Caco-2 (cell line): Measurements from ENCODE around the gene SBNO2. TPM values are rescaled to one million over a fixed set of nuclear protein-coding genes. Genes with fewer than 3 reads are reported as not detected.

ENCODE experiments used
- BruUV-seq: library from RNA; stranded (reverse); fragments of 400-500 nt; replicated peaks from 2 replicates; lab custom pipeline; 2021; lab: Mats Ljungman, UMichigan
- CTCF ChIA-PET: fragments of 300-600 bp; sonication (Branson Sonifier 250); formaldehyde crosslinking; loops from one replicate; lab custom pipeline; 2022; ENCODE audit warnings: antibody characterized with exemption; lab: Charles Lee
- POLR2A ChIA-PET: fragments of 300-600 bp; sonication (Branson Sonifier 250); formaldehyde crosslinking; loops from one replicate; lab custom pipeline; 2022; ENCODE audit warnings: antibody characterized with exemption; lab: Charles Lee
- DNase-seq, 2 experiments: peaks; one replicate each; pipeline versions ENCODE4 v3.0.0 to v3.0.0-alpha.2; 2020 to 2022
- H3K27me3 ChIP-seq: replicated peaks from 2 replicates; pipeline ENCODE4 v1.6.0; 2011; ENCODE audit warnings: low read length; ENCODE audit not compliant: control insufficient read depth, insufficient read depth
- H3K36me3 ChIP-seq: 2 replicates; pipeline ENCODE4 v1.5.1; 2011; ENCODE audit warnings: low read length; ENCODE audit not compliant: control insufficient read depth, insufficient read depth
- H3K4me1 ChIP-seq: fragments of 250-450 bp; sonication (Bioruptor Pico); 2 replicates; pipeline ENCODE4 v1.5.1; 2020; ENCODE audit warnings: mild to moderate bottlenecking
- H3K4me3 ChIP-seq: 2 replicates; pipeline ENCODE4 v1.5.1; 2011; ENCODE audit warnings: low read depth, mild to moderate bottlenecking, control low read depth, low read length
- H3K9me3 ChIP-seq: fragments of 250-450 bp; sonication (Bioruptor Pico); 2 replicates; pipeline ENCODE4 v1.5.1; 2020; ENCODE audit warnings: mild to moderate bottlenecking, moderate library complexity
- H3K27ac Mint-ChIP-seq: one replicate; pipeline ENCODE4 v1.8.0; 2022; ENCODE audit warnings: mixed read lengths; ENCODE audit not compliant: unreplicated experiment
- H3K27me3 Mint-ChIP-seq: one replicate; pipeline ENCODE4 v1.8.0; 2022; ENCODE audit warnings: mixed read lengths; ENCODE audit not compliant: insufficient read depth, unreplicated experiment
- H3K36me3 Mint-ChIP-seq: one replicate; pipeline ENCODE4 v1.8.0; 2022; ENCODE audit warnings: mild to moderate bottlenecking, mixed read lengths; ENCODE audit not compliant: insufficient read depth, unreplicated experiment
- H3K4me1 Mint-ChIP-seq: one replicate; pipeline ENCODE4 v1.8.0; 2022; ENCODE audit warnings: low read depth, mixed read lengths; ENCODE audit not compliant: unreplicated experiment
- H3K4me3 Mint-ChIP-seq: one replicate; pipeline ENCODE4 v1.8.0; 2022; ENCODE audit warnings: mild to moderate bottlenecking, moderate library complexity, mixed read lengths; ENCODE audit not compliant: unreplicated experiment
- H3K9me3 Mint-ChIP-seq: one replicate; pipeline ENCODE4 v1.8.0; 2022; ENCODE audit warnings: mixed read lengths; ENCODE audit not compliant: unreplicated experiment
- intact Hi-C: fragments of 100-400 bp; cut with micrococcal nuclease; formaldehyde crosslinking; loops from one replicate; pipeline ENCODE4 v1.10.0; 2022; ENCODE audit not compliant: unreplicated experiment
- total RNA-seq: library from RNA; stranded (reverse); gene quantifications from 2 replicates; pipeline ENCODE4 v1.2.3, GENCODE V29; 2022
- TF ChIP-seq, protein P1 (sequence below), 2 experiments: fragments of 200-600 bp in 1 of 2; IDR thresholded peaks; 1 replicate in 1 of 2; 2 replicates in 1 of 2; pipeline versions ENCODE4 v1.5.1 to v1.8.0; 2011 to 2022; ENCODE audit warnings: antibody characterized with exemption in 1 of 2, control low read depth in 1 of 2, inconsistent platforms in 1 of 2, low read depth in 1 of 2, low read length in 1 of 2, mild to moderate bottlenecking in 1 of 2, moderate library complexity in 1 of 2; ENCODE audit not compliant: insufficient read depth in 1 of 2, severe bottlenecking in 1 of 2, unreplicated experiment in 1 of 2

Gene SBNO2
- total RNA-seq, 1 experiment from 2014 or later: 41.2 TPM

DNA sequence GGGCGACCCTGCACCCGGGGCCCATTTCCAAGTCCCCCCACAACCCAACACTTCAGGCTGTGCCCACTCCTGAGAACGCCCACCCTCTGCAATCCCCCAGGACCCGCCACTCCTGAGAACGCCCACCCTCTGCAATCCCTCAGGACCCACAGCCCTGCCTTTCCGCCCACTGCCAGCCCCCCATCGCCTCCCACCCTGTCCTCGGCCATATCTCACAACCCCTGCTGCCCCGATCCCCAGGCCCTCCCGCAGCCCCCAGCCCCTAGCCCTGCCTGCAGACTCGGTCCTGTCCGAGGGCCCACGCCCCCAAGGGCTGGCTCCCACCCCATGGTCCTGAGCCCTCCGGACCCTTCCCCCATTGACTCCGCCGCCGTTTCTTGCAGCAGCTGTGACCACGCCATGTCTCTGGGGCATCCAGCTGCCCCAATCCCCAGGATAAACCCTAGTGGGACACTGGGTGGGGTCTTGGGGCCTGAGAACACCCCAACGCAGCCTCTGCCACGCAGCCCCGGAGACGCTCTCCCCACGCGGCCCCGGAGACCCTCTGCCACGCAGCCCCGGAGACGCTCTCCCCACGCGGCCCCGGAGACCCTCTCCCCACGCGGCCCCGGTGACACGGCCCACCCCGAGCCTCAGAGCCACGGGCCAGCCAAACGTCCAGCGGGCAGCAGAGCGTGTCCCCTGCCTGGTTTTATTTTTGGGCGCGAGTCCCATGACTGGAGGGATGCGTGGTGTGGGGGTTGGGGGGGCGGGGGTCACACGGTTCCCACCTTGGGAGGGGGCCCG lies 17.0 kb downstream of the SBNO2 start:
- H3K9me3 ChIP-seq: no peaks in the 10 kb centered on the region
- Mint-ChIP-seq H3K4me1 (no peaks in the 10 kb centered on the region), H3K4me3 (no peak overlapping the region), H3K27me3 (no peaks in the 10 kb centered on the region), H3K9me3 (no peaks in the 10 kb centered on the region), H3K27ac (no peak overlapping the region), H3K36me3 (peaks cover 32% of the 10 kb centered on the region)
- no peak overlapping the region for H3K4me3 ChIP-seq
- ChIA-PET POLR2A (no interaction called here), CTCF (no interaction called here)
- no TSS peak for BruUV-seq
- H3K36me3 ChIP-seq: peaks cover 3% of the 10 kb centered on the region
- no peaks in the 10 kb centered on the region for H3K27me3 ChIP-seq
- no peaks in the 10 kb centered on the region for H3K4me1 ChIP-seq
- no peak for DNase-seq
- intact Hi-C loops: no loop called here
- TF ChIP-seq, protein P1, sequence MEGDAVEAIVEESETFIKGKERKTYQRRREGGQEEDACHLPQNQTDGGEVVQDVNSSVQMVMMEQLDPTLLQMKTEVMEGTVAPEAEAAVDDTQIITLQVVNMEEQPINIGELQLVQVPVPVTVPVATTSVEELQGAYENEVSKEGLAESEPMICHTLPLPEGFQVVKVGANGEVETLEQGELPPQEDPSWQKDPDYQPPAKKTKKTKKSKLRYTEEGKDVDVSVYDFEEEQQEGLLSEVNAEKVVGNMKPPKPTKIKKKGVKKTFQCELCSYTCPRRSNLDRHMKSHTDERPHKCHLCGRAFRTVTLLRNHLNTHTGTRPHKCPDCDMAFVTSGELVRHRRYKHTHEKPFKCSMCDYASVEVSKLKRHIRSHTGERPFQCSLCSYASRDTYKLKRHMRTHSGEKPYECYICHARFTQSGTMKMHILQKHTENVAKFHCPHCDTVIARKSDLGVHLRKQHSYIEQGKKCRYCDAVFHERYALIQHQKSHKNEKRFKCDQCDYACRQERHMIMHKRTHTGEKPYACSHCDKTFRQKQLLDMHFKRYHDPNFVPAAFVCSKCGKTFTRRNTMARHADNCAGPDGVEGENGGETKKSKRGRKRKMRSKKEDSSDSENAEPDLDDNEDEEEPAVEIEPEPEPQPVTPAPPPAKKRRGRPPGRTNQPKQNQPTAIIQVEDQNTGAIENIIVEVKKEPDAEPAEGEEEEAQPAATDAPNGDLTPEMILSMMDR (IDR thresholded peaks at IDR 0.05; ENCODE audit: insufficient read depth in 1 of 2, low read depth in 1 of 2, low read length in 1 of 2, severe bottlenecking in 1 of 2, unreplicated experiment in 1 of 2): no peak

DNA sequence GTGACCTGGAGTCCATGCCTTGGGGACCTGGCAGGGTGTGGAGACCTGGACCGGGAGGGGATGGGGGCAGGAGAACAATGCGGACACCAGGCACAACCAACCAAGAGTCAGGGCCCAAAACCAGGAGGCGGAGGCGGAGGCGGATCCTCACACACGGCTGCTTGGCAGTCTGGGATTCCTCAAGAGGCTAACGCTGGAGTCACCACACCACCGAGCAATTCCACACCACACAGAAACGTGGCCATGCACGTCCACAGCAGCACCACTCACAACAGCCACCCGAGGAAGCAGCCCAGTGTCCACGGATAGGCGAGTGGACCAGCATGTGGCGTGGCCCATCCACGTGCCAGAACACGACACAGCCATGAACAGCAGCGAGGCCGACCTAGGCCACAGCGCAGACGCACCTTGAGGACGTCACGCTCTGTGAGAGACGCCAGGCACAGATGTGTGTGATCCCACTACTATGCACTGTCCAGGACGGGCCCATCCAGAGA lies 17.7 kb downstream of the SBNO2 start:
- Histone ChIP-seq H3K9me3 (no peaks in the 10 kb centered on the region), H3K4me3 (no peak overlapping the region), H3K4me1 (no peaks in the 10 kb centered on the region), H3K27me3 (no peaks in the 10 kb centered on the region), H3K36me3 (peaks cover 3% of the 10 kb centered on the region)
- H3K4me1 Mint-ChIP-seq: no peaks in the 10 kb centered on the region
- ChIA-PET POLR2A (no interaction called here), CTCF (no interaction called here)
- no peaks in the 10 kb centered on the region for H3K9me3 Mint-ChIP-seq
- TF ChIP-seq, protein P1 (IDR thresholded peaks at IDR 0.05; ENCODE audit: insufficient read depth in 1 of 2, low read depth in 1 of 2, low read length in 1 of 2, severe bottlenecking in 1 of 2, unreplicated experiment in 1 of 2): no peak
- no TSS peak for BruUV-seq
- intact Hi-C loops: no loop called here
- H3K27me3 Mint-ChIP-seq: no peaks in the 10 kb centered on the region
- H3K36me3 Mint-ChIP-seq: peaks cover 34% of the 10 kb centered on the region
- no peak overlapping the region for H3K4me3 Mint-ChIP-seq
- H3K27ac Mint-ChIP-seq: no peak overlapping the region
- DNase-seq: no peak

DNA sequence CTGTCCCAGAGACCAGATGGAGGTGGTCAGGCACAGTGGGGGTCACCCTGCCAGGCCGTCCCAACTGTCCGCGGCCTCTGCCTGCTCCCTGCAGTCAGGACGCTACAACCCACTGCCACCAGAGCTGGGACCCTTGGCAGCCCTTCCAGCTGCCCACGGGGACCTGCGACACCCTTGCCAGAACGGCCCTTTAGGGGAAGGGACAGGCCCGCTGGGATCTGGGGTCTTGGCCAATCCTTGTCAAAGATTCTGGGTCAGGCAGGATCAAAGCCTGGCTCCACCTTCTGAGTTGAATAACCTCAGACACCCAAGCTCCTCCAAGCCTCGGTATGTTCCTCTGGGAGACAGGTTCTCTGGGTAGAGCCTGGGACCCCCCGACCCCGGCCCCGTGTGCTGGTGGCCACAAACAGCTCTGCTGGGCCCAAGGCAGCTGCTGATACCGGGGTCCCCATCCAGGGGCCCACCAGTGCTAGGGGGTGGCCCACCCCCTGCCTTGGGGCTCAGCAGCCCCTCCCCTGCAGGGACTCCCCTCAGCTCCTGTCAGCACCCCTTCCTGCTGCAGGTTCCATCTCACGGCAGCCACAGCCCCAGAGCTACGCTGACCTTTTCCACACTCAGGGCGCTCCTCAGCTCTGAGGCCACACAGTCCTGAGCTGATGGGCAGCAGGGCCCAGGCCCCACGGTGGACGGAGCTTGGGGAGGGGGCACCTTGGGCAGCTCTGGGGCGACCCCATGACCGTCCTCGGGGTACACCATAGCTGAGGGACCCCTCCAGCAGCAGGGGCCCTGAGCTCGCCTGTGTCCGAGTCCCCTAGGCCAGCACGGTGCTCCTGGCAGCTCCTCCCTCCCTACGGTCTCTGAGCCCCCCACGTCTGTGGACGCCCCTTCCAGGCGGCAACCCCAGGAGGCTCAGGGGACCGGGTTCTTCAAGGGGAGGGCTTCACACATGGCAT lies 18.4 kb downstream of the SBNO2 start:
- no peak overlapping the region for H3K4me3 ChIP-seq
- POLR2A ChIA-PET: no interaction called here
- H3K9me3 ChIP-seq: no peaks in the 10 kb centered on the region
- no peak for DNase-seq
- TF ChIP-seq, protein P1 (IDR thresholded peaks at IDR 0.05; ENCODE audit: insufficient read depth in 1 of 2, low read depth in 1 of 2, low read length in 1 of 2, severe bottlenecking in 1 of 2, unreplicated experiment in 1 of 2): no peak
- intact Hi-C loops: no loop called here
- CTCF ChIA-PET: interaction anchor here (0.5 kb wide), 1 partner anchor 114 kb away, joined by 3 read pairs; no protein-coding TSS in a partner anchor
- no peaks in the 10 kb centered on the region for H3K4me1 ChIP-seq
- BruUV-seq: no TSS peak
- peaks cover 33% of the 10 kb centered on the region for H3K36me3 Mint-ChIP-seq
- no peaks in the 10 kb centered on the region for H3K27me3 ChIP-seq
- no peaks in the 10 kb centered on the region for H3K4me1 Mint-ChIP-seq
- H3K4me3 Mint-ChIP-seq: no peak overlapping the region
- H3K36me3 ChIP-seq: peaks cover 3% of the 10 kb centered on the region
- no peak overlapping the region for H3K27ac Mint-ChIP-seq
- no peaks in the 10 kb centered on the region for H3K27me3 Mint-ChIP-seq
- no peaks in the 10 kb centered on the region for H3K9me3 Mint-ChIP-seq
